ENCODE results near the gene COL9A1.

DNA sequence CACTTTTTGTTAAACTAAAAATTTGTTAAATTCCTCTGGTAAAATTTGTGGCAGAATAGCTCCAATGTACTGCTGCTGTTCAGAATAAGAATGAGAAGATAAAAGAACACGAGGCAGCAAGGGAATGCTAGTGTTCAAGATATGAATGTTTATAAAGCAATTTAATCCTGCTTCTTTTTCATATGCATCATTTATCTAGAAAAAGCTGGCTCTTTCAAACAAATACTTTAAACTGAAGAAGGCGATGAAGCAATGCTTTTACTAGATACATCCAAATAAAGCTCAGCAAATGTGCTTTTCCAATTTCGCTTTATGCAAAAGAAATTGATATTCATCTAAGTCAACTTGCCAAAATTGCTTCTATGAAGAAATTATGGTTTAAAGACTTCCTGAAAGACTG is 66.5 kb downstream of the COL9A1 start:
- no peak for TF ChIP-seq YY1 (IDR thresholded peaks at IDR 0.05; ENCODE audit: extremely low read depth, insufficient replicate concordance, low read depth, low read length)
- TF ChIP-seq, protein P1, sequence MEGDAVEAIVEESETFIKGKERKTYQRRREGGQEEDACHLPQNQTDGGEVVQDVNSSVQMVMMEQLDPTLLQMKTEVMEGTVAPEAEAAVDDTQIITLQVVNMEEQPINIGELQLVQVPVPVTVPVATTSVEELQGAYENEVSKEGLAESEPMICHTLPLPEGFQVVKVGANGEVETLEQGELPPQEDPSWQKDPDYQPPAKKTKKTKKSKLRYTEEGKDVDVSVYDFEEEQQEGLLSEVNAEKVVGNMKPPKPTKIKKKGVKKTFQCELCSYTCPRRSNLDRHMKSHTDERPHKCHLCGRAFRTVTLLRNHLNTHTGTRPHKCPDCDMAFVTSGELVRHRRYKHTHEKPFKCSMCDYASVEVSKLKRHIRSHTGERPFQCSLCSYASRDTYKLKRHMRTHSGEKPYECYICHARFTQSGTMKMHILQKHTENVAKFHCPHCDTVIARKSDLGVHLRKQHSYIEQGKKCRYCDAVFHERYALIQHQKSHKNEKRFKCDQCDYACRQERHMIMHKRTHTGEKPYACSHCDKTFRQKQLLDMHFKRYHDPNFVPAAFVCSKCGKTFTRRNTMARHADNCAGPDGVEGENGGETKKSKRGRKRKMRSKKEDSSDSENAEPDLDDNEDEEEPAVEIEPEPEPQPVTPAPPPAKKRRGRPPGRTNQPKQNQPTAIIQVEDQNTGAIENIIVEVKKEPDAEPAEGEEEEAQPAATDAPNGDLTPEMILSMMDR (IDR thresholded peaks at IDR 0.05 in 2 of 3, conservative IDR thresholded peaks at IDR 0.05 in 1 of 3; ENCODE audit: borderline replicate concordance in 1 of 3, insufficient read depth in 1 of 3, low read depth in 2 of 3, low read length in 2 of 3), result no peak
- TF ChIP-seq POLR2A (IDR thresholded peaks at IDR 0.05; ENCODE audit: borderline replicate concordance, extremely low read depth, insufficient read depth, insufficient read length), result no peak
- TF ChIP-seq MAX (IDR thresholded peaks at IDR 0.05), result no peak
- no peak for TF ChIP-seq ATF3 (IDR thresholded peaks at IDR 0.05)
- TF ChIP-seq SP1 (IDR thresholded peaks at IDR 0.05; ENCODE audit: low read depth), result no peak
- TF ChIP-seq TCF7L2 (IDR thresholded peaks at IDR 0.05; ENCODE audit: borderline replicate concordance, extremely low read depth, insufficient read depth, insufficient read length), result no peak
- no peak for TF ChIP-seq EZH2 (IDR thresholded peaks at IDR 0.05)
- TF ChIP-seq, protein P2, sequence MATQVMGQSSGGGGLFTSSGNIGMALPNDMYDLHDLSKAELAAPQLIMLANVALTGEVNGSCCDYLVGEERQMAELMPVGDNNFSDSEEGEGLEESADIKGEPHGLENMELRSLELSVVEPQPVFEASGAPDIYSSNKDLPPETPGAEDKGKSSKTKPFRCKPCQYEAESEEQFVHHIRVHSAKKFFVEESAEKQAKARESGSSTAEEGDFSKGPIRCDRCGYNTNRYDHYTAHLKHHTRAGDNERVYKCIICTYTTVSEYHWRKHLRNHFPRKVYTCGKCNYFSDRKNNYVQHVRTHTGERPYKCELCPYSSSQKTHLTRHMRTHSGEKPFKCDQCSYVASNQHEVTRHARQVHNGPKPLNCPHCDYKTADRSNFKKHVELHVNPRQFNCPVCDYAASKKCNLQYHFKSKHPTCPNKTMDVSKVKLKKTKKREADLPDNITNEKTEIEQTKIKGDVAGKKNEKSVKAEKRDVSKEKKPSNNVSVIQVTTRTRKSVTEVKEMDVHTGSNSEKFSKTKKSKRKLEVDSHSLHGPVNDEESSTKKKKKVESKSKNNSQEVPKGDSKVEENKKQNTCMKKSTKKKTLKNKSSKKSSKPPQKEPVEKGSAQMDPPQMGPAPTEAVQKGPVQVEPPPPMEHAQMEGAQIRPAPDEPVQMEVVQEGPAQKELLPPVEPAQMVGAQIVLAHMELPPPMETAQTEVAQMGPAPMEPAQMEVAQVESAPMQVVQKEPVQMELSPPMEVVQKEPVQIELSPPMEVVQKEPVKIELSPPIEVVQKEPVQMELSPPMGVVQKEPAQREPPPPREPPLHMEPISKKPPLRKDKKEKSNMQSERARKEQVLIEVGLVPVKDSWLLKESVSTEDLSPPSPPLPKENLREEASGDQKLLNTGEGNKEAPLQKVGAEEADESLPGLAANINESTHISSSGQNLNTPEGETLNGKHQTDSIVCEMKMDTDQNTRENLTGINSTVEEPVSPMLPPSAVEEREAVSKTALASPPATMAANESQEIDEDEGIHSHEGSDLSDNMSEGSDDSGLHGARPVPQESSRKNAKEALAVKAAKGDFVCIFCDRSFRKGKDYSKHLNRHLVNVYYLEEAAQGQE (IDR thresholded peaks at IDR 0.05; ENCODE audit: low read depth), result no peak
- no peak for TF ChIP-seq ZFX (IDR thresholded peaks at IDR 0.05)

Measured in HCT116 (cell line).